Stimulated activated naive B cell treated with anti-CD40 and anti-IgM and Interleukin-4, amounts not matched to agents 10 μg/mL and 1 μg/mL and 100 μg/mL, for 72 hours (primary cell): ENCODE measurements around the gene ABCB1.

ENCODE experiments used
- ATAC-seq, 2 donors: fragments of 150-1000 bp; cut with Tn5 transposase; replicated peaks; 2 replicates each; pipeline ENCODE4 v1.10.0; 2021; ENCODE audit warnings: moderate library complexity in 1 of 2
- DNase-seq: peaks from one replicate; pipeline ENCODE4 v3.0.0; 2021
- H3K27ac Mint-ChIP-seq: one replicate; pipeline ENCODE4 v1.8.0; 2022; ENCODE audit warnings: mild to moderate bottlenecking, mixed read lengths
- H3K27me3 Mint-ChIP-seq, 2 donors: one replicate each; pipeline ENCODE4 v1.8.0; 2022; ENCODE audit warnings: mixed read lengths in 2 of 2
- H3K36me3 Mint-ChIP-seq, 2 donors: one replicate each; pipeline ENCODE4 v1.8.0; 2022; ENCODE audit warnings: mixed read lengths in 2 of 2, mild to moderate bottlenecking in 1 of 2
- H3K4me1 Mint-ChIP-seq, 2 donors: one replicate each; pipeline ENCODE4 v1.8.0; 2022; ENCODE audit warnings: mixed read lengths in 2 of 2, mild to moderate bottlenecking in 1 of 2
- H3K4me3 Mint-ChIP-seq, 2 donors: one replicate each; pipeline ENCODE4 v1.8.0; 2022; ENCODE audit warnings: mild to moderate bottlenecking in 2 of 2, mixed read lengths in 2 of 2, moderate library complexity in 1 of 2
- H3K9me3 Mint-ChIP-seq, 2 donors: one replicate each; pipeline ENCODE4 v1.8.0; 2022; ENCODE audit warnings: mixed read lengths in 2 of 2, mild to moderate bottlenecking in 1 of 2

Gene ABCB1

GRCh38 chr7:87564296-87564963, 36.3 kb downstream of the ABCB1 start:
- peak; percentile 38 for DNase-seq
- H3K4me3 Mint-ChIP-seq: peak overlapping the region; percentile 66 to 77
- H3K27ac Mint-ChIP-seq: peak overlapping the region; percentile 60
- H3K27me3 Mint-ChIP-seq: no peaks in the 10 kb centered on the region
- no peaks in the 10 kb centered on the region for H3K9me3 Mint-ChIP-seq
- H3K36me3 Mint-ChIP-seq: peaks cover 0 to 7% of the 10 kb centered on the region in 2 donors
- ATAC-seq: peak; percentile 85 to 98
- peaks cover 4 to 6% of the 10 kb centered on the region in 2 donors for H3K4me1 Mint-ChIP-seq

- H3K36me3 Mint-ChIP-seq: peaks cover 0 to 7% of the 10 kb centered on the region in 2 donors
- no peaks in the 10 kb centered on the region for H3K9me3 Mint-ChIP-seq
- no peak overlapping the region for H3K4me3 Mint-ChIP-seq
- DNase-seq: no peak
- H3K27ac Mint-ChIP-seq: no peak overlapping the region
- no peak for ATAC-seq
- H3K4me1 Mint-ChIP-seq: peaks cover 4 to 6% of the 10 kb centered on the region in 2 donors
- no peaks in the 10 kb centered on the region for H3K27me3 Mint-ChIP-seq
Observed at GRCh38 chr7:87561702-87562101, 39.0 kb downstream of the ABCB1 start.

GRCh38 chr7:87561102-87561501, 39.6 kb downstream of the ABCB1 start:
- Mint-ChIP-seq H3K4me1 (peaks cover 4 to 6% of the 10 kb centered on the region in 2 donors), H3K27me3 (no peaks in the 10 kb centered on the region), H3K36me3 (peaks cover 0 to 7% of the 10 kb centered on the region in 2 donors), H3K4me3 (no peak overlapping the region), H3K27ac (no peak overlapping the region), H3K9me3 (no peaks in the 10 kb centered on the region)
- no peak for ATAC-seq
- DNase-seq: no peak

GRCh38 chr7:87552351-87552900, 48.3 kb downstream of the ABCB1 start:
- Mint-ChIP-seq H3K27me3 (no peaks in the 10 kb centered on the region), H3K9me3 (no peaks in the 10 kb centered on the region), H3K36me3 (peaks cover 7 to 20% of the 10 kb centered on the region in 2 donors), H3K4me1 (no peaks in the 10 kb centered on the region), H3K27ac (no peak overlapping the region), H3K4me3 (no peak overlapping the region)
- DNase-seq (no peak), ATAC-seq (no peak)

- Mint-ChIP-seq H3K9me3 (no peaks in the 10 kb centered on the region), H3K4me1 (no peaks in the 10 kb centered on the region), H3K27me3 (no peaks in the 10 kb centered on the region), H3K27ac (no peak overlapping the region), H3K36me3 (peaks cover 13 to 23% of the 10 kb centered on the region in 2 donors), H3K4me3 (no peak overlapping the region)
- ATAC-seq (no peak), DNase-seq (no peak)
Observed at GRCh38 chr7:87548123-87548919, 52.4 kb downstream of the ABCB1 start.

- Mint-ChIP-seq H3K27ac (no peak overlapping the region), H3K36me3 (peaks cover 15 to 27% of the 10 kb centered on the region in 2 donors), H3K4me3 (no peak overlapping the region), H3K27me3 (no peaks in the 10 kb centered on the region), H3K9me3 (no peaks in the 10 kb centered on the region), H3K4me1 (no peaks in the 10 kb centered on the region)
- DNase-seq (no peak), ATAC-seq (no peak)
Observed at GRCh38 chr7:87545760-87546159, 54.9 kb downstream of the ABCB1 start.

GRCh38 chr7:87543623-87544022, 57.1 kb downstream of the ABCB1 start:
- no peak overlapping the region for H3K4me3 Mint-ChIP-seq
- no peaks in the 10 kb centered on the region for H3K9me3 Mint-ChIP-seq
- DNase-seq: no peak
- H3K4me1 Mint-ChIP-seq: no peaks in the 10 kb centered on the region
- peaks cover 9 to 20% of the 10 kb centered on the region in 2 donors for H3K36me3 Mint-ChIP-seq
- H3K27ac Mint-ChIP-seq: no peak overlapping the region
- peak; percentile 64 to 66 for ATAC-seq
- no peaks in the 10 kb centered on the region for H3K27me3 Mint-ChIP-seq

GRCh38 chr7:87541648-87542047, 59.0 kb downstream of the ABCB1 start:
- Mint-ChIP-seq H3K4me1 (no peaks in the 10 kb centered on the region), H3K4me3 (no peak overlapping the region), H3K27me3 (no peaks in the 10 kb centered on the region), H3K36me3 (peaks cover 10 to 16% of the 10 kb centered on the region in 2 donors), H3K9me3 (no peaks in the 10 kb centered on the region), H3K27ac (no peak overlapping the region)
- ATAC-seq (no peak), DNase-seq (no peak)

GRCh38 chr7:87538052-87538451, 62.6 kb downstream of the ABCB1 start:
- no peaks in the 10 kb centered on the region for H3K4me1 Mint-ChIP-seq
- DNase-seq (no peak), ATAC-seq (no peak)
- no peak overlapping the region for H3K27ac Mint-ChIP-seq
- no peaks in the 10 kb centered on the region for H3K9me3 Mint-ChIP-seq
- no peak overlapping the region for H3K4me3 Mint-ChIP-seq
- no peaks in the 10 kb centered on the region for H3K27me3 Mint-ChIP-seq
- peaks cover 11 to 15% of the 10 kb centered on the region in 2 donors for H3K36me3 Mint-ChIP-seq

GRCh38 chr7:87534072-87534471, 66.6 kb downstream of the ABCB1 start:
- Mint-ChIP-seq H3K4me1 (peaks cover 0 to 3% of the 10 kb centered on the region in 2 donors), H3K9me3 (no peaks in the 10 kb centered on the region), H3K4me3 (no peak overlapping the region), H3K27ac (no peak overlapping the region), H3K36me3 (peaks cover 9 to 17% of the 10 kb centered on the region in 2 donors), H3K27me3 (no peaks in the 10 kb centered on the region)
- no peak for DNase-seq
- ATAC-seq: no peak

GRCh38 chr7:87530126-87530525, 70.6 kb downstream of the ABCB1 start:
- peaks cover 6 to 8% of the 10 kb centered on the region in 2 donors for H3K4me1 Mint-ChIP-seq
- H3K27ac Mint-ChIP-seq: no peak overlapping the region
- peaks cover 7 to 27% of the 10 kb centered on the region in 2 donors for H3K36me3 Mint-ChIP-seq
- no peak overlapping the region for H3K4me3 Mint-ChIP-seq
- ATAC-seq: no peak
- no peaks in the 10 kb centered on the region for H3K9me3 Mint-ChIP-seq
- DNase-seq: no peak
- H3K27me3 Mint-ChIP-seq: no peaks in the 10 kb centered on the region

- Mint-ChIP-seq H3K27me3 (no peaks in the 10 kb centered on the region), H3K27ac (no peak overlapping the region), H3K36me3 (peaks cover 6 to 24% of the 10 kb centered on the region in 2 donors), H3K4me1 (peaks cover 6 to 8% of the 10 kb centered on the region in 2 donors), H3K9me3 (no peaks in the 10 kb centered on the region), H3K4me3 (no peak overlapping the region)
- DNase-seq (no peak), ATAC-seq (no peak)
Observed at GRCh38 chr7:87528730-87529129, 72.0 kb downstream of the ABCB1 start.

- ATAC-seq: no peak
- no peaks in the 10 kb centered on the region for H3K27me3 Mint-ChIP-seq
Observed at GRCh38 chr7:87518735-87519134, 81.9 kb downstream of the ABCB1 start.

GRCh38 chr7:87517891-87518290, 82.8 kb downstream of the ABCB1 start:
- H3K4me1 Mint-ChIP-seq: no peaks in the 10 kb centered on the region
- ATAC-seq: no peak
- H3K36me3 Mint-ChIP-seq: peaks cover 0 to 25% of the 10 kb centered on the region in 2 donors

More at GRCh38 chr7:87518735-87519134, 81.9 kb downstream of the ABCB1 start:
- no peaks in the 10 kb centered on the region for H3K9me3 Mint-ChIP-seq
- no peak overlapping the region for H3K4me3 Mint-ChIP-seq
- no peaks in the 10 kb centered on the region for H3K4me1 Mint-ChIP-seq
- no peak for DNase-seq
- no peak overlapping the region for H3K27ac Mint-ChIP-seq
- peaks cover 0 to 21% of the 10 kb centered on the region in 2 donors for H3K36me3 Mint-ChIP-seq

More at GRCh38 chr7:87517891-87518290, 82.8 kb downstream of the ABCB1 start:
- H3K9me3 Mint-ChIP-seq: no peaks in the 10 kb centered on the region
- no peak overlapping the region for H3K27ac Mint-ChIP-seq
- no peak for DNase-seq
- H3K4me3 Mint-ChIP-seq: no peak overlapping the region
- no peaks in the 10 kb centered on the region for H3K27me3 Mint-ChIP-seq
